Neural progenitor cell (in vitro differentiated cells): ENCODE data around the gene PPP2R5D.

Experiments
- EZH2 ChIP-seq: fragments of 200-600 bp; sonication (generic); IDR thresholded peaks from 2 replicates; pipeline ENCODE4 v1.6.1; 2017; ENCODE audit warnings: antibody characterized with exemption, mild to moderate bottlenecking, moderate library complexity
- TF ChIP-seq, protein P1 (sequence below): fragments of 200-600 bp; sonication (generic); IDR thresholded peaks from 2 replicates; pipeline ENCODE4 v1.5.1; 2017; ENCODE audit warnings: antibody characterized with exemption, mild to moderate bottlenecking

DNA sequence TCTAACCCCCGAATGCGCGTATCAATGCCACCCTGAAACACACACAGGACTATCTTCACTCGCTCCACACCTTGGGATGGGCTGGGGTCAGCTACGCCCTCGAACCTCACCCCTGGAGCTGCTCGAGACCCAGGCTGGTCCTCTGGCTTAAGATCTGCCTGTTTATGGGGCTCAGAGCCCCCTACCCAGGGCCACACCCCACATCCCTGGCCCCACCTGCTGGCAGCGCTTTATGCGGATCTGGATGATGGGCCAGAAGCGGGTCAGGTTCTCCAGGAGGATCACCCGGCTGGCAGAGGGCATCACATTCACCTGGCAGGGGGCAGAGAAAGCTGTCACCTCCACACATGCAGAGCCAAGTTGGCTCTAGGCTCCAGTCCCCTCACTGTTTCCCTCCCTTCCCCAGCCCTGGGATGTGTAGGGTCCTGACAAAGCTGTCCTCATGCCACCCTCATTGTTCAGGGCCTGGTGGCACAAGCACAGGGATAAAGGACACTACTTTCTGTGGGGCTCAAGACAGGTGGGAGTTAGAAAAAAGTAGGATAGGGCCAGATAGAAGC lies 61.1 kb downstream of the PPP2R5D start:
- TF ChIP-seq, protein P1, sequence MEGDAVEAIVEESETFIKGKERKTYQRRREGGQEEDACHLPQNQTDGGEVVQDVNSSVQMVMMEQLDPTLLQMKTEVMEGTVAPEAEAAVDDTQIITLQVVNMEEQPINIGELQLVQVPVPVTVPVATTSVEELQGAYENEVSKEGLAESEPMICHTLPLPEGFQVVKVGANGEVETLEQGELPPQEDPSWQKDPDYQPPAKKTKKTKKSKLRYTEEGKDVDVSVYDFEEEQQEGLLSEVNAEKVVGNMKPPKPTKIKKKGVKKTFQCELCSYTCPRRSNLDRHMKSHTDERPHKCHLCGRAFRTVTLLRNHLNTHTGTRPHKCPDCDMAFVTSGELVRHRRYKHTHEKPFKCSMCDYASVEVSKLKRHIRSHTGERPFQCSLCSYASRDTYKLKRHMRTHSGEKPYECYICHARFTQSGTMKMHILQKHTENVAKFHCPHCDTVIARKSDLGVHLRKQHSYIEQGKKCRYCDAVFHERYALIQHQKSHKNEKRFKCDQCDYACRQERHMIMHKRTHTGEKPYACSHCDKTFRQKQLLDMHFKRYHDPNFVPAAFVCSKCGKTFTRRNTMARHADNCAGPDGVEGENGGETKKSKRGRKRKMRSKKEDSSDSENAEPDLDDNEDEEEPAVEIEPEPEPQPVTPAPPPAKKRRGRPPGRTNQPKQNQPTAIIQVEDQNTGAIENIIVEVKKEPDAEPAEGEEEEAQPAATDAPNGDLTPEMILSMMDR, result no peak
- TF ChIP-seq EZH2, result no peak
